ENCODE results near the gene NEK11. TPM values are rescaled to one million over a fixed set of nuclear protein-coding genes. Genes with fewer than 3 reads are reported as not detected.
"Not testable (repeated sequence)": the region's sequence is repeated elsewhere in the genome, so short reads cannot be mapped to it uniquely, and the experiment has no call there.

NEK11 gene
- polyA plus RNA-seq, 1 donor (not counting 4 experiments of a cell fraction or from before 2014, with no cell fraction given): 9.4 TPM

- H3K4me3 ChIP-seq (ENCODE audit: control insufficient read depth in 2 of 3, extremely low read depth in 1 of 3, insufficient read depth in 2 of 3, low read depth in 1 of 3, low read length in 3 of 3): no peak overlapping the region
- no peaks in the 10 kb centered on the region for H3K9me1 ChIP-seq (ENCODE audit: control insufficient read depth, extremely low read depth, insufficient read depth, low read length)
- H3K4me1 ChIP-seq (ENCODE audit: control insufficient read depth, extremely low read depth, insufficient read depth, low read length): no peaks in the 10 kb centered on the region
- TF ChIP-seq CTCF (optimal IDR thresholded peaks at IDR 0.05 in 1 of 3, IDR thresholded peaks at IDR 0.05 in 1 of 3, conservative IDR thresholded peaks at IDR 0.05 in 1 of 3; ENCODE audit: extremely low read depth in 1 of 3, insufficient read depth in 2 of 3, low read length in 3 of 3) (no peak), EZH2 (IDR thresholded peaks at IDR 0.05; ENCODE audit: low read length) (no peak)
- H3K9ac ChIP-seq (ENCODE audit: control insufficient read depth, extremely low read depth, insufficient read depth, low read length): no peak overlapping the region
- H2AFZ ChIP-seq (ENCODE audit: control insufficient read depth, low read length): no peak overlapping the region
- H3K9me3 ChIP-seq (ENCODE audit: control insufficient read depth, low read depth, low read length): no peaks in the 10 kb centered on the region
- no peak overlapping the region for H3K27ac ChIP-seq (ENCODE audit: control insufficient read depth, insufficient read depth, low read length)
- FAIRE-seq (no peak), DNase-seq (ENCODE audit: low read depth, low spot score) (no peak)
- H4K20me1 ChIP-seq (ENCODE audit: control insufficient read depth, extremely low read depth, insufficient read depth, low read length): no peaks in the 10 kb centered on the region
- peaks cover 0 to 4% of the 10 kb centered on the region in 2 experiments for H3K36me3 ChIP-seq (ENCODE audit: control insufficient read depth in 2 of 2, extremely low read depth in 1 of 2, insufficient read depth in 2 of 2, low read length in 2 of 2)
- dilution Hi-C loops (cut with MboI; ENCODE audit: extremely low pct_ligation_motif_present, low sequenced_read_pairs): no loop called here
- H3K4me2 ChIP-seq (ENCODE audit: control insufficient read depth, extremely low read depth, insufficient read depth, low read depth, low read length): no peak overlapping the region
- no peaks in the 10 kb centered on the region for H3K79me2 ChIP-seq (ENCODE audit: control insufficient read depth, insufficient read depth, low read length)
- no peaks in the 10 kb centered on the region for H3K27me3 ChIP-seq (ENCODE audit: control insufficient read depth, extremely low read depth, insufficient read depth, low read length)
These were observed 10.3 kb downstream of the NEK11 start for GRCh38 chr3:131036986-131037385.

GRCh38 chr3:131038326-131038725, 11.6 kb downstream of the NEK11 start:
- TF ChIP-seq EZH2 (IDR thresholded peaks at IDR 0.05; ENCODE audit: low read length) (no peak), CTCF (optimal IDR thresholded peaks at IDR 0.05 in 1 of 3, IDR thresholded peaks at IDR 0.05 in 1 of 3, conservative IDR thresholded peaks at IDR 0.05 in 1 of 3; ENCODE audit: extremely low read depth in 1 of 3, insufficient read depth in 2 of 3, low read length in 3 of 3) (no peak)
- DNase-seq (ENCODE audit: low read depth, low spot score) (no peak), FAIRE-seq (no peak)
- Histone ChIP-seq H2AFZ (ENCODE audit: control insufficient read depth, low read length) (no peak overlapping the region), H3K79me2 (ENCODE audit: control insufficient read depth, insufficient read depth, low read length) (no peaks in the 10 kb centered on the region), H3K9ac (ENCODE audit: control insufficient read depth, extremely low read depth, insufficient read depth, low read length) (no peak overlapping the region), H3K4me1 (ENCODE audit: control insufficient read depth, extremely low read depth, insufficient read depth, low read length) (no peaks in the 10 kb centered on the region), H3K9me1 (ENCODE audit: control insufficient read depth, extremely low read depth, insufficient read depth, low read length) (no peaks in the 10 kb centered on the region), H3K9me3 (ENCODE audit: control insufficient read depth, low read depth, low read length) (no peaks in the 10 kb centered on the region), H3K4me2 (ENCODE audit: control insufficient read depth, extremely low read depth, insufficient read depth, low read depth, low read length) (no peak overlapping the region), H3K27ac (ENCODE audit: control insufficient read depth, insufficient read depth, low read length) (no peak overlapping the region), H3K4me3 (ENCODE audit: control insufficient read depth in 2 of 3, extremely low read depth in 1 of 3, insufficient read depth in 2 of 3, low read depth in 1 of 3, low read length in 3 of 3) (no peak overlapping the region), H3K27me3 (ENCODE audit: control insufficient read depth, extremely low read depth, insufficient read depth, low read length) (no peaks in the 10 kb centered on the region), H4K20me1 (ENCODE audit: control insufficient read depth, extremely low read depth, insufficient read depth, low read length) (no peaks in the 10 kb centered on the region), H3K36me3 (ENCODE audit: control insufficient read depth in 2 of 2, extremely low read depth in 1 of 2, insufficient read depth in 2 of 2, low read length in 2 of 2) (peaks cover 0 to 4% of the 10 kb centered on the region in 2 experiments)
- dilution Hi-C loops (cut with MboI; ENCODE audit: extremely low pct_ligation_motif_present, low sequenced_read_pairs): no loop called here

DNA sequence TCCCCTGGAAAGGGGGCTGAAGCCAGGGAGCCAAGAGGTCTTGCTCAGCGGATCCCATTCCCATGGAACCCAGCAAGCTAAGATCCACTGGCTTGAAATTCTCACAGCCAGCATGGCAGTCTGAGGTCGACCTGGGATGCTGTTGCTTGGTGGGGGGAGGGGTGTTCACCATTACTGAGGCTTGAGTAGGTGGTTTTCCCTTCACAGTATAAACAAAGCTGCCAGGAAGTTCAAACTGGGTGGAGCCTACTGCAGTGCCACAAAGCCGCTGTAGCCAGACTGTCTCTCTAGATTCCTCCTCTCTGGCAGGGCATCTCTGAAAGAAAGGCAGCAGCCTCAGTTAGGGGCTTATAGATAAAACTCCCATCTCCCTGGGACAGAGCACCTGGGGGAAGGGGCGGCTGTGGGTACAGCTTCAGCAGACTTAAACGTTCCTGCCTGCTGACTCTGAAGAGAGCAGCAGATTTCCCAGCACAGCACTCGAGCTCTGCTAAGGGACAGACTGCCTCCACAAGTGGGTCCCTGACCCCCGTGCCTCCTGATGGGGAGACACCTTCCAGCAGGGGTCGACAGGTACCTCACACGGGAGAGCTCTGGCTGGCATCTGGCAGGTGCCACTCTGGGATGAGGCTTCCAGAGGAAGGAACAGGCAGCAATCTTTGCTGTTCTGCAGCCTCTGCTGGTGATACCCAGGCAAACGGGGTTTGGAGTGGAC, 15.8 kb downstream of the NEK11 start:
- H3K4me1 ChIP-seq (ENCODE audit: control insufficient read depth, extremely low read depth, insufficient read depth, low read length); H3K9me3 ChIP-seq (ENCODE audit: control insufficient read depth, low read depth, low read length); H2AFZ ChIP-seq (ENCODE audit: control insufficient read depth, low read length); dilution Hi-C loops (cut with MboI; ENCODE audit: extremely low pct_ligation_motif_present, low sequenced_read_pairs); H3K27ac ChIP-seq (ENCODE audit: control insufficient read depth, insufficient read depth, low read length); H3K36me3 ChIP-seq (ENCODE audit: control insufficient read depth in 2 of 2, extremely low read depth in 1 of 2, insufficient read depth in 2 of 2, low read length in 2 of 2); H3K4me2 ChIP-seq (ENCODE audit: control insufficient read depth, extremely low read depth, insufficient read depth, low read depth, low read length); H3K4me3 ChIP-seq (ENCODE audit: control insufficient read depth in 2 of 3, extremely low read depth in 1 of 3, insufficient read depth in 2 of 3, low read depth in 1 of 3, low read length in 3 of 3); H3K79me2 ChIP-seq (ENCODE audit: control insufficient read depth, insufficient read depth, low read length); H4K20me1 ChIP-seq (ENCODE audit: control insufficient read depth, extremely low read depth, insufficient read depth, low read length); DNase-seq (ENCODE audit: low read depth, low spot score); H3K9ac ChIP-seq (ENCODE audit: control insufficient read depth, extremely low read depth, insufficient read depth, low read length); FAIRE-seq; H3K27me3 ChIP-seq (ENCODE audit: control insufficient read depth, extremely low read depth, insufficient read depth, low read length); H3K9me1 ChIP-seq (ENCODE audit: control insufficient read depth, extremely low read depth, insufficient read depth, low read length): not testable (repeated sequence)

All from keratinocyte (primary cell).